B cell (primary cell): Measurements from ENCODE around the gene SNTG2. TPM values are rescaled to one million over a fixed set of nuclear protein-coding genes. Genes with fewer than 3 reads are reported as not detected.

Experiments used
- ATAC-seq: fragments of 200-7000 bp; cut with Tn5 transposase; one replicate; pipeline ENCODE4 v1.10.0; 2021; ENCODE audit warnings: low read depth, mild to moderate bottlenecking, moderate number of reproducible peaks, moderate library complexity
- CTCF ChIA-PET: fragments of 350-600 bp; sonication (Branson Sonifier 250); formaldehyde crosslinking; loops from one replicate; lab custom pipeline; 2021; ENCODE audit warnings: antibody characterized with exemption, inconsistent platforms; lab: Charles Lee
- POLR2A ChIA-PET: fragments of 350-600 bp; sonication (Branson Sonifier 250); formaldehyde crosslinking; loops from one replicate; lab custom pipeline; 2021; ENCODE audit warnings: antibody characterized with exemption; lab: Charles Lee
- DNase-seq: peaks from one replicate; pipeline ENCODE4 v3.0.0; 2013
- H2AFZ ChIP-seq: 2 replicates; pipeline ENCODE4 v1.6.1; 2012; ENCODE audit warnings: mild to moderate bottlenecking, low read depth, low read length; ENCODE audit not compliant: insufficient read depth, poor library complexity, severe bottlenecking
- H3K27ac ChIP-seq, 2 donors: 1 replicate in 1 of 2; 2 replicates in 1 of 2; pipeline ENCODE4 v1.5.1; 2012 to 2013; ENCODE audit warnings: low read length in 2 of 2, mild to moderate bottlenecking in 2 of 2, moderate library complexity in 1 of 2
- H3K27me3 ChIP-seq, 4 experiments: fragments of 200-600 bp in 1 of 4; sonication (generic) in 1 of 4; replicated peaks in 1 of 4; 1 replicate in 2 of 4; 2 replicates in 2 of 4; pipeline versions ENCODE4 v1.6.1 to v1.7.0; 2013 to 2016; ENCODE audit warnings: low read length in 3 of 4, mild to moderate bottlenecking in 2 of 4, mixed read lengths in 1 of 4, moderate library complexity in 1 of 4; ENCODE audit not compliant: insufficient read depth in 4 of 4, control insufficient read depth in 3 of 4; ENCODE audit errors: control extremely low read depth in 1 of 4
- H3K36me3 ChIP-seq, 2 experiments: replicated peaks in 1 of 2; 1 replicate in 1 of 2; 2 replicates in 1 of 2; pipeline versions ENCODE4 v1.6.1 to v1.7.1; 2013; ENCODE audit warnings: low read length in 1 of 2; ENCODE audit not compliant: insufficient read depth in 2 of 2, control insufficient read depth in 1 of 2; ENCODE audit errors: control extremely low read depth in 1 of 2, extremely low read depth in 1 of 2
- H3K4me1 ChIP-seq, 2 donors: fragments of 200-600 bp in 1 of 2; sonication (generic) in 1 of 2; 1 replicate in 1 of 2; 2 replicates in 1 of 2; pipeline versions ENCODE4 v1.5.1 to v1.6.1; 2013 to 2017; ENCODE audit warnings: low read length in 2 of 2; ENCODE audit not compliant: control insufficient read depth in 2 of 2, insufficient read depth in 2 of 2
- H3K4me2 ChIP-seq: replicated peaks from 2 replicates; pipeline ENCODE3; 2012; ENCODE audit warnings: mild to moderate bottlenecking, low read depth, low read length; ENCODE audit not compliant: poor library complexity, severe bottlenecking
- H3K4me3 ChIP-seq, 5 experiments: fragments of 200-600 bp in 1 of 5; sonication (generic) in 1 of 5; 1 replicate in 3 of 5; 2 replicates in 2 of 5; pipeline versions ENCODE4 v1.5.1 to v1.7.0; 2011 to 2016; ENCODE audit warnings: low read length in 4 of 5, mild to moderate bottlenecking in 4 of 5, low read depth in 2 of 5, control low read depth in 1 of 5, moderate library complexity in 1 of 5; ENCODE audit not compliant: insufficient read depth in 1 of 5; ENCODE audit errors: control extremely low read depth in 1 of 5, extremely low read depth in 1 of 5
- H3K79me2 ChIP-seq: fragments of 200-600 bp; sonication (generic); one replicate; pipeline ENCODE4 v1.6.0; 2016; ENCODE audit warnings: low read length; ENCODE audit not compliant: control insufficient read depth, insufficient read depth
- H3K9ac ChIP-seq: fragments of 200-600 bp; sonication (generic); 2 replicates; pipeline ENCODE4 v1.6.1; 2017; ENCODE audit warnings: mild to moderate bottlenecking, low read length, moderate library complexity
- H3K9me3 ChIP-seq, 3 donors: one replicate each; pipeline versions ENCODE4 v1.6.1 to v1.7.1; 2013; ENCODE audit warnings: low read length in 2 of 3; ENCODE audit not compliant: control insufficient read depth in 2 of 3, insufficient read depth in 1 of 3; ENCODE audit errors: control extremely low read depth in 1 of 3
- H4K20me1 ChIP-seq: 2 replicates; pipeline ENCODE4 v1.6.0; 2012; ENCODE audit warnings: mild to moderate bottlenecking, low read length; ENCODE audit not compliant: insufficient read depth, control insufficient read depth, poor library complexity, severe bottlenecking
- H3K27ac Mint-ChIP-seq: one replicate; pipeline ENCODE4 v1.8.0; 2021; ENCODE audit warnings: mixed read lengths
- H3K27me3 Mint-ChIP-seq: one replicate; pipeline ENCODE4 v1.8.0; 2021; ENCODE audit warnings: mixed read lengths
- H3K4me1 Mint-ChIP-seq: one replicate; pipeline ENCODE4 v1.8.0; 2021; ENCODE audit warnings: mixed read lengths
- H3K4me3 Mint-ChIP-seq: one replicate; pipeline ENCODE4 v1.8.0; 2021; ENCODE audit warnings: mixed read lengths
- H3K9me3 Mint-ChIP-seq: one replicate; pipeline ENCODE4 v1.8.0; 2022; ENCODE audit warnings: mixed read lengths; ENCODE audit not compliant: insufficient read depth
- CTCF ChIP-seq: fragments of 200-600 bp; IDR thresholded peaks from one replicate; pipeline ENCODE4 v1.8.0; 2022; ENCODE audit warnings: antibody characterized with exemption, mild to moderate bottlenecking
- EZH2 ChIP-seq: IDR thresholded peaks from 2 replicates; pipeline ENCODE4 v1.6.1; 2012; ENCODE audit warnings: borderline replicate concordance, low read depth, mild to moderate bottlenecking, moderate library complexity, low read length; ENCODE audit not compliant: insufficient read depth, poor library complexity, severe bottlenecking
- WGBS: methylation state at CpG from one replicate; pipeline ENCODE4 v1.1.5; 2013; ENCODE audit warnings: missing lambda C conversion rate; ENCODE audit not compliant: insufficient coverage; 5-methylcytosine and 5-hydroxymethylcytosine counted together
- intact Hi-C: fragments of 100-400 bp; cut with micrococcal nuclease; formaldehyde crosslinking; loops from one replicate; pipeline ENCODE4 v1.10.0; 2022
- polyA plus RNA-seq: library from polyadenylated mRNA; depleted of rRNA; stranded (reverse); fragments of >200 nt; gene quantifications from 2 replicates; pipeline ENCODE4 v1.2.3, GENCODE V29; 2012
- total RNA-seq, 2 donors: library from RNA; stranded (reverse); fragments of 120-200 nt in 1 of 2; gene quantifications; 1 replicate in 1 of 2; 2 replicates in 1 of 2; pipeline versions ENCODE4 v1.2.3 to v1.2.4, GENCODE V29; 2013 to 2022

Gene SNTG2
- total and polyA plus RNA-seq, 2 donors (not counting 1 experiment from before 2014, with no cell fraction given) = 2.1 to 2.4 TPM

- no peaks in the 10 kb centered on the region for H3K4me1 Mint-ChIP-seq
- no peaks in the 10 kb centered on the region for H3K4me1 ChIP-seq
- H2AFZ ChIP-seq = no peak overlapping the region
- intact Hi-C loops = no loop called here
- TF ChIP-seq EZH2 = no peak
- no peak for TF ChIP-seq CTCF
- H3K4me3 Mint-ChIP-seq = no peak overlapping the region
- H3K9ac ChIP-seq = no peak overlapping the region
- no peaks in the 10 kb centered on the region for H3K36me3 ChIP-seq
- 82% methylated on average over 6 of the region's 7 CpGs for WGBS
- peaks cover 0 to 4% (median 0%) of the 10 kb centered on the region in 3 donors for H3K9me3 ChIP-seq
- no peaks in the 10 kb centered on the region for H3K27me3 Mint-ChIP-seq
- DNase-seq (no peak), ATAC-seq (no peak)
- no peaks in the 10 kb centered on the region for H3K79me2 ChIP-seq
- no peak overlapping the region for H3K27ac ChIP-seq
- H3K4me2 ChIP-seq = no peak overlapping the region
- H4K20me1 ChIP-seq = no peaks in the 10 kb centered on the region
- H3K9me3 Mint-ChIP-seq = no peaks in the 10 kb centered on the region
- no peak overlapping the region for H3K4me3 ChIP-seq
- ChIA-PET POLR2A (no interaction called here), CTCF (no interaction called here)
- no peaks in the 10 kb centered on the region for H3K27me3 ChIP-seq
- H3K27ac Mint-ChIP-seq = no peak overlapping the region
Observed at GRCh38 chr2:1070601-1071000, 120.0 kb downstream of the SNTG2 start.

- Mint-ChIP-seq H3K4me1 (no peaks in the 10 kb centered on the region), H3K27me3 (no peaks in the 10 kb centered on the region), H3K9me3 (no peaks in the 10 kb centered on the region), H3K4me3 (no peak overlapping the region), H3K27ac (no peak overlapping the region)
- H3K4me1 ChIP-seq = no peaks in the 10 kb centered on the region
- ChIA-PET POLR2A (no interaction called here), CTCF (no interaction called here)
- 90% methylated on average over 3 of the region's 3 CpGs for WGBS
- H3K36me3 ChIP-seq = no peaks in the 10 kb centered on the region
- DNase-seq (no peak), ATAC-seq (no peak)
- no peak overlapping the region for H3K4me3 ChIP-seq
- H3K27ac ChIP-seq = no peak overlapping the region
- peaks cover 0 to 4% (median 0%) of the 10 kb centered on the region in 3 donors for H3K9me3 ChIP-seq
- H3K27me3 ChIP-seq = no peaks in the 10 kb centered on the region
- H3K79me2 ChIP-seq = no peaks in the 10 kb centered on the region
- H4K20me1 ChIP-seq = no peaks in the 10 kb centered on the region
- no peak overlapping the region for H3K9ac ChIP-seq
- intact Hi-C loops = no loop called here
- TF ChIP-seq CTCF (no peak), EZH2 (no peak)
- no peak overlapping the region for H2AFZ ChIP-seq
- H3K4me2 ChIP-seq = no peak overlapping the region
Observed at GRCh38 chr2:1071650-1072049, 121.0 kb downstream of the SNTG2 start.
